Testis (tissue), 3 donors: ENCODE data around the gene ABHD5. TPM values are rescaled to one million over a fixed set of nuclear protein-coding genes. Genes with fewer than 3 reads are reported as not detected.

Source experiments
- DNase-seq: peaks from one replicate; pipeline ENCODE4 v3.0.0-alpha.2; 2019
- H3K27ac ChIP-seq, 2 donors: fragments of 200-600 bp; sonication (generic); one replicate each; pipeline ENCODE4 v1.5.1; 2019
- H3K27me3 ChIP-seq: fragments of 200-600 bp; sonication (generic); one replicate; pipeline ENCODE4 v1.5.1; 2019
- H3K36me3 ChIP-seq: fragments of 200-600 bp; sonication (generic); one replicate; pipeline ENCODE4 v1.5.1; 2017; ENCODE audit warnings: low read depth; ENCODE audit errors: missing control alignments
- H3K4me1 ChIP-seq: fragments of 200-600 bp; sonication (generic); one replicate; pipeline ENCODE4 v1.5.1; 2019
- H3K4me3 ChIP-seq, 2 donors: fragments of 200-600 bp; sonication (generic); one replicate each; pipeline ENCODE4 v1.5.1; 2017 to 2019
- H3K9me3 ChIP-seq: fragments of 200-600 bp; sonication (generic); one replicate; pipeline ENCODE4 v1.5.1; 2017
- POLR2A ChIP-seq: fragments of 450-650 bp; IDR thresholded peaks from one replicate; pipeline ENCODE4 v1.6.1; 2017; ENCODE audit warnings: antibody characterized with exemption, mild to moderate bottlenecking, moderate library complexity
- WGBS, 2 donors: methylation state at CpG; one replicate each; pipeline ENCODE4 v1.1.5; 2018; 5-methylcytosine and 5-hydroxymethylcytosine counted together
- intact Hi-C: fragments of 100-400 bp; cut with DNase I; formaldehyde crosslinking; loops from one replicate; pipeline ENCODE4 v1.15.1; 2023; ENCODE audit warnings: low total_unique reads
- polyA plus RNA-seq: library from polyadenylated mRNA; stranded (reverse); fragments of 350-450 nt; fragmentation: Illumina TruSeq; extraction: RNeasy Lipid Tissue Mini Kit (QIAGEN cat#74804); gene quantifications from one replicate; pipeline ENCODE4 v1.2.3, GENCODE V29; 2014; ENCODE audit warnings: low read depth, low replicate concordance; ENCODE audit not compliant: insufficient read depth
- total RNA-seq, 2 donors: library from RNA; depleted of rRNA; stranded (reverse); fragments of >200 nt; gene quantifications; one replicate each; pipeline ENCODE4 v1.2.3, GENCODE V29; 2016
- TF ChIP-seq, protein P1 (sequence below), 3 experiments: fragments of 450-650 bp in 2 of 3; fragments of 200-600 bp in 1 of 3; sonication (generic) in 1 of 3; IDR thresholded peaks; one replicate each; pipeline ENCODE4 v1.5.1; 2016 to 2019; ENCODE audit warnings: antibody characterized with exemption in 3 of 3, mild to moderate bottlenecking in 2 of 3, moderate library complexity in 1 of 3

ABHD5 gene
- total and polyA plus RNA-seq, 3 donors from 2014 or later, result 22.8 to 36.3 (median 25.0) TPM

GRCh38 chr3:43774799-43775198, 84.1 kb downstream of the ABHD5 start:
- H3K27ac ChIP-seq, result no peak overlapping the region

GRCh38 chr3:43776101-43776500, 85.4 kb downstream of the ABHD5 start:
- H3K9me3 ChIP-seq, result no peaks in the 10 kb centered on the region
- H3K27me3 ChIP-seq, result no peaks in the 10 kb centered on the region
- no peaks in the 10 kb centered on the region for H3K36me3 ChIP-seq
- H3K4me3 ChIP-seq, result no peak overlapping the region
- DNase-seq, result no peak
- H3K4me1 ChIP-seq, result peaks cover under 1% of the 10 kb centered on the region
- TF ChIP-seq, protein P1, sequence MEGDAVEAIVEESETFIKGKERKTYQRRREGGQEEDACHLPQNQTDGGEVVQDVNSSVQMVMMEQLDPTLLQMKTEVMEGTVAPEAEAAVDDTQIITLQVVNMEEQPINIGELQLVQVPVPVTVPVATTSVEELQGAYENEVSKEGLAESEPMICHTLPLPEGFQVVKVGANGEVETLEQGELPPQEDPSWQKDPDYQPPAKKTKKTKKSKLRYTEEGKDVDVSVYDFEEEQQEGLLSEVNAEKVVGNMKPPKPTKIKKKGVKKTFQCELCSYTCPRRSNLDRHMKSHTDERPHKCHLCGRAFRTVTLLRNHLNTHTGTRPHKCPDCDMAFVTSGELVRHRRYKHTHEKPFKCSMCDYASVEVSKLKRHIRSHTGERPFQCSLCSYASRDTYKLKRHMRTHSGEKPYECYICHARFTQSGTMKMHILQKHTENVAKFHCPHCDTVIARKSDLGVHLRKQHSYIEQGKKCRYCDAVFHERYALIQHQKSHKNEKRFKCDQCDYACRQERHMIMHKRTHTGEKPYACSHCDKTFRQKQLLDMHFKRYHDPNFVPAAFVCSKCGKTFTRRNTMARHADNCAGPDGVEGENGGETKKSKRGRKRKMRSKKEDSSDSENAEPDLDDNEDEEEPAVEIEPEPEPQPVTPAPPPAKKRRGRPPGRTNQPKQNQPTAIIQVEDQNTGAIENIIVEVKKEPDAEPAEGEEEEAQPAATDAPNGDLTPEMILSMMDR (IDR thresholded peaks at IDR 0.05), result no peak
- WGBS, 2 donors, result 94 to 96% methylated on average over 3 of the region's 3 CpGs
- no peak overlapping the region for H3K27ac ChIP-seq
- intact Hi-C loops, result no loop called here

More at GRCh38 chr3:43774799-43775198, 84.1 kb downstream of the ABHD5 start:
- H3K27me3 ChIP-seq, result no peaks in the 10 kb centered on the region
- H3K4me1 ChIP-seq, result peaks cover 14% of the 10 kb centered on the region
- no peak for DNase-seq
- no peak for TF ChIP-seq POLR2A
- TF ChIP-seq, protein P1 (IDR thresholded peaks at IDR 0.05), result no peak
- no peaks in the 10 kb centered on the region for H3K36me3 ChIP-seq
- no peak overlapping the region for H3K4me3 ChIP-seq
- no peaks in the 10 kb centered on the region for H3K9me3 ChIP-seq
- intact Hi-C loops, result no loop called here
- whole genome bisulfite sequencing, 2 donors, result 59 to 64% methylated on average over 4 of the region's 4 CpGs

DNA sequence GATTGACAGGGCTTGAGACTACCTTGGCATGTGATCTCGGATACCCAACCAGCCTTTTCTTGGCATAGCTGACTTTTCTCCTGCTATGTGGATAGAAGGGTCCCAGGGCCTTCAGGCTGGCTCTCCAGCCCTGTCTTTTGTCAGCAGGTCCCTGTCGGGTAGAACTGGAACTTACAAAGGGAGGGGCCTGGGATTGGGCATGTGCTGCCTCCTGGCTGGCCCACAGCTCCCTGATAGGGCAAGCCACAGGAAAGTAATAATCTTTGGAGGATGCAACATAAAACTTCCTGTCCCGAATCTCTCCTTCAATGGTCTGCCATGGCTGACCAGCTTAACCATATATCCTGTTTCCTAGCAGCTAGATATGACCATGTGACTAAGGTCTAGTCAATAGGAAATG, 89.1 kb downstream of the ABHD5 start:
- WGBS, 2 donors, result 78 to 89% methylated on average over 3 of the region's 3 CpGs
- TF ChIP-seq POLR2A, result no peak
- TF ChIP-seq, protein P1 (IDR thresholded peaks at IDR 0.05), result no peak
- Histone ChIP-seq H3K27ac (no peak overlapping the region), H3K36me3 (no peaks in the 10 kb centered on the region), H3K4me3 (no peak overlapping the region), H3K27me3 (no peaks in the 10 kb centered on the region), H3K9me3 (no peaks in the 10 kb centered on the region), H3K4me1 (no peaks in the 10 kb centered on the region)
- DNase-seq, result no peak
- intact Hi-C loops, result no loop called here

GRCh38 chr3:43782541-43782940, 91.8 kb downstream of the ABHD5 start:
- TF ChIP-seq, protein P1 (IDR thresholded peaks at IDR 0.05), result no peak
- no peak for TF ChIP-seq POLR2A
- 87 to 92% methylated on average over 2 of the region's 2 CpGs for WGBS, 2 donors
- Histone ChIP-seq H3K27ac (no peak overlapping the region), H3K4me3 (no peak overlapping the region), H3K36me3 (no peaks in the 10 kb centered on the region), H3K27me3 (no peaks in the 10 kb centered on the region), H3K9me3 (no peaks in the 10 kb centered on the region), H3K4me1 (no peaks in the 10 kb centered on the region)
- DNase-seq, result no peak
- intact Hi-C loops, result no loop called here

Other genes with a start within 250 kb of the ABHD5 start
- gene ANO10, start 68.9 kb upstream of the ABHD5 start, total RNA-seq, result 10 to 100 TPM; 19.9 to 25.0 TPM
- 26.3 TPM for gene ANO10, start 68.9 kb upstream of the ABHD5 start, polyA plus RNA-seq